LoVo (cell line): ENCODE results near the gene COL11A1.
"Not testable (repeated sequence)": the region's sequence is repeated elsewhere in the genome, so short reads cannot be mapped to it uniquely, and the experiment has no call there.

Experiments used
- DNase-seq: peaks from one replicate; pipeline ENCODE4 v3.0.0-alpha.2; 2016; ENCODE audit warnings: low spot score

The COL11A1 gene

DNA sequence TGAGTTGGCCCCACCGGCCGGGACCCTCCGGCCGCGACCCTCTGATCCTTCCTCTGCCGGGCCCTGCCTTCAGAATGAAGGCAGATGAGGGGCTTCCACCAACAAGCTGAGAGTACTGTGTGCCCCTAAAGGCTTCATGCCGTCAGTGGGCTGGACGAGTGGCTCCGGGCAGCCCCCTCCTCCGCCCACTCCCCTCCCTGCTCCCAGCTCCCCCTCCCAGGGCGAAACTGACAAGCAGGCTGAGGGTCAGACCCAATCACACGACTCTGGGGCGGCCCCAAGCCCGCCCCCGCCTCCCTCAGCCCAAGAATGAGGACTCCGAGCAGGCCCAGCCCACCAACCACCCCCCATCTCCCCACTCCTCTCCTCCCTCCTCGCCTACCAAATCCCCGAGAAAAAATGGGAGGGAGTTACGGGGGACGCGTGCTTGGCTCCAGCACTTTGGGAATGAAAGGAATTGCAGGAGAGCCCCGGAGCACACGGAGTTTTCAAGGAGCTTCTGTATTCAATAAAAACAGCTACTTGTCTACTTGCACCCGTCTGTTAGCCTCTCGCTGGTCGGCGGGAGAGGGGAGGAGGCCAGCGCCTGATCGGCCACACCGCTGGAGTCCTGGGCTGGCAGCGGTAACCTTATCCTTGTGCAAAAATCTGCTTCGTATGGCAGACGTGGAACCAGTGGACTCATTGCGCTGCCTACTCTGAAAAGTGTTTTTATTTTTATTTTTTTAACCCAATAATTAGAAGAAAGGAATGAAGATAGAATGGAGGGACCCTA is at the start of gene COL11A1:
TSS of gene COL11A1 (minus strand) at position 147 of the 775 bp plus-strand sequence. CDS start 344 bp downstream, outside the sequence.
- DNase-seq = no peak

DNA sequence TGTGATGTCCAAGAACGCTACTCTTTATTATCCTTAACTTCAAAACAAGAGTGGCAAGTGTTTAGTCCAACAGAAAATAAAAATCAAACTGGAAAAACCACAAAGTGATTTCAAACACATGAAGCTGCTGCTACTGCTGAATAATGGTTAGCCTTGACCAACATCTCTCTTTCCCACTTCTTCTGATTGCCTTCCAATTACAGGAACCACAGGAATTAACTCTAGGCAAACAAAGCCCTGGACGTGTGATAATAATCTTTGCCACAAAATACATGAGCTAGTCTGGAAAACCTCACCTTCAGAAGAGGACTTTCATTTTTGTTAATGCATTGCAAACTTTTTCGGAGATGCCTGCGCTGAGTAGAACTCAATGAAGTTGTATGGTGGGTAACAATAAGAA is 48.6 kb upstream of the COL11A1 start:
- no peak for DNase-seq

DNA sequence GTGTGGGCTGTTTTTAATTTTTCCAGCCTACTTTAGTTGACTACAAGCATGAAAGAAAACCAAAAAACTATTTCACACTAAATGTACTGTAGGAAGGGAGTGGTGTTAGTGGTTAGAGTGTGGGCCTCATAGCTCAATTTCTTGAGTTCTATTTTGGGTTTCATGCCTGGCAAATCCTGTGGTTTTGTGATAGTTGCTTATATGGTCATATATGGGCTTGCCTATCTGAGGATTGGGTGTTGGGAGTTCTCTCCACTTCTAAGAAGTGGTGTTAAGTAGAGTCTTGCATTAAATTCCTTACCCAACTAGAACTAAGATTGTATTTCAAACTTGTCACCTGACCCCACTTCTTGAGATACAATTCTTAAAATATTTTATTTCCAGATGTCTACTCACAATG is 37.8 kb upstream of the COL11A1 start:
- no peak for DNase-seq

DNA sequence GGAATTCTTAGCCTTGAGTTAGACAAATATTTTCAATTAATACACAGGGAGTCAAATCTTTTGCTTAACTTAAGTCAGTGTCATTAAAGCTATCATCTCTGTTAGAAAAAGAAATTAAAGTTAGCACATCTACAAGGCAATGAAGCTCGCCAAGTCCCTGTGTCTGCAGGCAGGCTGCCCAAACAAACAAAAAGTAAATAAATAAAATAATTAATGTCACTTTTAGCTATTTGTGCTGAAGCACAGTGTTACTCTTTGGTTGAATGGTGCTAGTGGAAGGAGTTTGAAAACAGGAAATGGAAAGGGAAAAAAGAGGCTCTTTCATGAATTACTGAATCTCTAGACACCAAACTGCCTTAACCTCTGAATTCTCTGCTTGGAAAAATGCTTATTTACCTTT is 37.1 kb upstream of the COL11A1 start:
- no peak for DNase-seq

DNA sequence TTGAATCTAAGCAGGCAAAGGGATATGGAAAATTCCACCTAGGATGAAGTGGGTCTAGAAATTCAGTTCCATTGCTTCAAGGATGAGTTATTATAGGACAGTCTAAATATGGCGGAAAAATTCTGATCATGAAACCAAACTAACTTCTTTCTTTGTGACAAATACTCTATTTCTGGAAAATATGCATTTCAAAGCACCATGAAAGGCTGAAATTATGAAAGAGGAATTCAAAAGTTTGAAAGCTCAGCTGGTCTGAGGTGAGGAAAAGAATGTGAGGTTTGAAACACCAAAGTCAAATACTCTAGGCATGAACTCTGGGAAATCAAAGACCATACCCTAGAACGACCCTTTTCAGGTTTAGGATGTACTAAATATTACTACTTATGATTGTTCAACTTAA is 36.4 kb upstream of the COL11A1 start:
- DNase-seq = no peak

DNA sequence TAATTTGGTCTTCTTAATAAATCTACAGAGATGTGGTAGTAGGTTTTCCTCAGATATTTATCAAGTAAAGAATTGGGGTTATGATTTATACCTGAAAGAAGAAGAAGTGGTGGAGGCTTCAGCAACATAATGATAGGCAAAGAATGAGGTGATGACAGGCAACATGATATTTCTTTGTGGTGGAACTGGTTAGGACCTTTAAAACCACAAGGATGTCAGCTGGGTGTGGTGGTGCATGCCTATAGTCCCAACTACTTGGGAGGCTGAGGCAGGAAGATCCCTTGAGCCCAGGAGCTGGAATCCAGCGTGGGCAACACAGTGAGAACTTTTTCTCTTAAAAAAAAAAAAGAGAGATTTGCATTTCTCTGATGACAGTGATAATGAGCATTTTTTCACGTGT is 34.1 kb upstream of the COL11A1 start:
- DNase-seq = no peak

DNA sequence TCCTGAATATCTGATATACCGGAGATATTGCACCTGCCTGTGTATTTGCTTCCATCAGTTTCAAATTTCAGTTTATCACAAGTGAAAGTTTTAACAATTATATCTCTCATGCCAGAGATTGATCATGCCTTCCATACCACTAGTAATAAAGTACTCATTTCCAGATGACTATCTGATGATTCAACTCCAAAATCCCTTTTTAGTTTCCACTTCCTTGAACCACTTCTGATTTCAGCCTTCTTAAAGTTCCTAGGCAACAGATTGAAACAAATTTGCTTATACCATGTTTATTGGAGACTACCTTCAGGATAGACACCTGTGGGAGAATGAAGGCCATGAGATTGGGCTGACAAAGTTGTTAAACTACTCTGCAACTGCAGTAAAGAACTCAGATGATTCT is 21.5 kb upstream of the COL11A1 start:
- no peak for DNase-seq

DNA sequence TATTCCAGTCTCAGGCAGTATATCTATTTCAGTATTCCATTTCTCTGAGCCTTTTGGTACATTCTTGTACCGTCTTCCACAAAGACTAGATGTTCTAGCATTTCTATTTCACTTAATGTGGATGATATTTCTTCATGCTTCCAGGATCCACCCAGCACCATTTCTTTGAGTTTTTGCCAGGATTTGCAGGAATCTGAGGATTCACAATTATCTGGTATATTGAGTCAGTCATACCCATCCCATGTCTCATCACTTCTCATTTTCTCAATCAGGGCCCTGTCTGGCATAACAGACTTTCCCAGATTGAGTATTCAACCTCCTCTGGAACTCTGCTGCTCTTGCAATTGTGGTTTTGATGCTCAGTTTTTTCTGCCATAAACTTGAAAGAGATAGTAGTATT is 20.9 kb upstream of the COL11A1 start:
- DNase-seq = no peak

DNA sequence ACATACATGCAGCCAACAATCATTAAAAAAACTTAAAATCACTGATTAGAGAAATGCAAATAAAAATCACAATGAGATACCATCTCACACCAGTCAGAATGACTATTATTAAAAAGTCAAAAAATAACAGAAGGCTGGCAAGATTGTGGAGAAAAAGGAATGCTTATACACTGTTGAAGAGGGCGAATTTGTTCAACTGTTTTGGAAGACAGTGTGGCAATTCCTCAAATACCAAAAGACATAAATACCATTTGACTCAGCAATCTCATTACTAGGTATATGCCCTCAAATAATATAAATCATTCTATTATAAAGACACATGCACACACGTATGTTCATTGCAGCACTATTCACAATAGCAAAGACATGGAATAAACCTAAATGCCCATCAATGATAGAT is 19.9 kb upstream of the COL11A1 start:
- not testable (repeated sequence) for DNase-seq

DNA sequence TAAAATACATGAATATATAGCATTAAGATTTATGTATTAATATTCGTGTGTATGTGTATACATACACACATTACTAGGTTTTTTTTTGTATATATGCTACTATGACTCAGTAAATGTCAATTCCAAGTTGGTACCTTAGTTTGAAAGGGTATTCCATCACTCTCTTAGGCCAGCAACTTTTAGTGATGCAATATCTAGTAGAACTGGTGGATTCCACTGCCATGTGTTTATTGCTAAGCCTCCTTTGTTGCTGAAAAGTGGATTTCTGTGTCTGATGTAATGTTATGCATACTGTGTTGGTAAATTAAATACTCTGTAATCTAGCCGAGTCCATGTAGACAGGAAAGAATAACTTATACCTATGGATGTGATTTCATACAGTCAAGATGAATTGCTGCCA is 16.9 kb upstream of the COL11A1 start:
- DNase-seq = no peak

DNA sequence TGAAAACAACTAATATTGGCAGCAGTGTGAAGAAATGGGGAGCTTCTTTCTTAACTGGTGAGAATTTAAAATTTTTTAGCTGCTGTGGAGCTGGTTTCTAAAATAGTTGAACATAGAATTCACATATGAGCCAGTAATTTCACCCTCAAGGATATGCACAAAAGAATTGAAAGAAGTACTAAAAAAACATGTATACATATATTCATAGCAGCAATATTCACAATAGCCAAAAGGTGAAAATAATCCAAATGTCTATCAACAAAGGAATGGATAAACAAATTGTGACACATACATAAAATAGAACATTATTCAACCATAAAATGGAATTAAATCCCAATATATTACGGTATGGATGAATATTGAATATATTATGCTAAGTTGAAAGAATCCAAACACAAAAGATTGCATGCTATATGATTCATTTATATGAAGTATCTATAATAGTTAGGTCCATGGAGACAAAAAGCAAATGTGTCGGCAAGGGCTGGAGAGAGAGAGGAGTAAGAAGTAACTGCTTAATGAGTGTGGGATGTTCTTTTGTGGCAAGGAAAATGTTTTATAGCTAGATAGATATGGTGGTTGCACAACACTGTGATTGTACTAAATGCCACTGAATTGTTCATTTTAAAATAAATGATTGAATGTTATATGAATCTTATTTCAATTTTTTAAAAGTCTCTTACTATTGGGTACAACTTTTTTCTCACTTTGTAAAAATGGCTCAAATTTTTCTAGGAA is 14.8 kb upstream of the COL11A1 start:
- DNase-seq = no peak

DNA sequence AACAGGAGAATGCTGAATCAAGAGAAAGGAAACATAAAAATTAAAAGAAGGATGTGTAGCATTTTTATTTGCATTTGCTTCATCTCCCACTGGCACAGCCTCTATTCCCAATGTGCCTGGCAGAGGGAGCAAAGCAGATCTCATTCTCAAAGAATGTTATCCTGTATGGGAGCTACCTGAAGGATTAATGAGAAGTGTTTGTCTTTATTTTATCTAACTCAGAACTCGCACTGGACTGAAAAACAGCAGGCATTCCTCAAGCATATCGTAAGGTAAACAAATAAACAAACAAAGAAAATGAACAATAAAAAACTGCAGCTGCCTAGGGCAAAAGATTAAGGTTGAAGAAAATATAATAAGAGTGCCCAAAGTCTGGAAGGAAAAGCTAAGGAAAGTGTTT is 12.7 kb upstream of the COL11A1 start:
- DNase-seq = no peak

DNA sequence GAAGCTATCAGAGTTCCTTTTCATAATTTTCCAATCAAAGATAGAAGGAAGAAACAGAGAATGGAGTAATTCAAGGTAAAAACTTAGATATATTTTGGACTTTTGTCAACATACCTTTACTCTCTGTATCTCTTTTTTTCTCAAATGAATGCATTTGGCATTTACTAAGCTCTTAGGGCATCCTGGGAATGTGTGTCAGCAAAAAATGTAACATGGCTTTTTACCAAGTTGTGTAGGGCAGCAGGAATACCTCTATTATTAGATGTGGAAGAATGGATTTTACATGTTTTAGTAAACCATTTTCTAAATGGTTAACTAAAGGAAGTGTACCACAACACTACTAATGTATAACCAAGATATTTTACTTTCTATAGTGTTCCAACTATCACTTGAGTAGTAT is 4.2 kb upstream of the COL11A1 start:
- no peak for DNase-seq

DNA sequence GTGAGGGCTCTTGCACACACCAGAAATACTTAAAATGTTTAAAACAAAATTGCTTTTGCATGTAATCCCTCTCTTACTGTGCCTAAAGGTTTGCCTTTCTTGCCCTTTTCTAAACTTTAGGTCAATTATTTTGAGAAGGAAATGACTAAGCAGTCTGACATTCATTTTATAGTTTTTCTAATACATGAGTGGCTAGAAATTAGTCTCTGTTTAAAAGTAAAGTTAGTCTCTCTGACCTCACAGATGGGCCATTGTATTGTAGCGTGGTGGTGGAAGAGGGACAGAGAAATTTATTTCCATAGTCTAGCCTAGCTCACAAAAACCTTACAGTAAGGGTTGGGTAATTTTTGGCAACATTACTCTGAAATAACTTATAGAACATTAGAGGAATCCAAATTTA is 3.6 kb upstream of the COL11A1 start:
- no peak for DNase-seq

DNA sequence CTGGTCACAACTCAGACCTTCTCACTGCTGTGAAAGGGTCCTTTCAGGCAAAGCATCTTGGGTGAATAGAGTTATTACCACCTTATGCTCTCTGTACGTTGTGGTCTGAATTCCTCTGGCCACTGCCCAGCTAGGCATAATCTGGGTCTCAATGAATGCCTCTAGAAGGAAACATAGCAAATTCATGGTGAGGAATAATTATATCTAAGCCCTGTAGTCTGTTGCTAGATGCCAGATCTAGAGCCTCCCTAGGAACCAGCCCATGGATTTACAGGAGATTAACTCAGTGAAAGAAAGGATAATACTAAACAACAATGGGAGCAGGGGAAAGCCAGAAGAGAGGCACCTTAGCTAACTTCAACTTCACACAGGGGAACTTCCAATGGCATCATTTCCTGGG is 2.4 kb upstream of the COL11A1 start:
- no peak for DNase-seq

DNA sequence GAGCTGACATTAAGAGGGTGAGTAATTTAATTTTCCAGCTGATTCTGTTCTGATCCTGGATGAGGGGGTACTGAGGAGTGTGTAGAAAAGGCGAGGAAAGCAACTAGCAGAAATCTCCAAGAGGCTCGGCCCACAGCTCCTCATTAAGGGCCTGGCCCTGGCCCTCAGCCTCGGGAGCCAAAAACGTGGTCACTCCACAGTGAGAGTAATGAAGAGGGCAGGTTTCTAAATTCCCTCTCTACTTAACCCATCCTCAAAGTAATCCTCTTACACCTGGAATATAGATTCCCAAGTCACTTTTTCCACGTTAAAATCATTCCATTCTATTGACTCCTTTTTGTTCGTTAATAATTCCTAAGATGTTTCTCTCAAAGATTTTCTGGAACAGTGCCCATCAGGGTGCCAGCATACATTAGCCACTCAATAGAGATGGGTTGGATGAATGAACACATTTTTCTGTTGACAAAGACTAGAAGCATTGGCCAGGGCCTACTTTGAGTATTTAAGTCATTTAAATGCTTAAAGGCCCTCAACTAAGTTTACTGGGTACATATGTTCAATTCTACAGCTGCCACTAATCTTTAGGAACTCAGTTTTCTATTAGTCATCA is 1.1 kb upstream of the COL11A1 start:
- DNase-seq = no peak

DNA sequence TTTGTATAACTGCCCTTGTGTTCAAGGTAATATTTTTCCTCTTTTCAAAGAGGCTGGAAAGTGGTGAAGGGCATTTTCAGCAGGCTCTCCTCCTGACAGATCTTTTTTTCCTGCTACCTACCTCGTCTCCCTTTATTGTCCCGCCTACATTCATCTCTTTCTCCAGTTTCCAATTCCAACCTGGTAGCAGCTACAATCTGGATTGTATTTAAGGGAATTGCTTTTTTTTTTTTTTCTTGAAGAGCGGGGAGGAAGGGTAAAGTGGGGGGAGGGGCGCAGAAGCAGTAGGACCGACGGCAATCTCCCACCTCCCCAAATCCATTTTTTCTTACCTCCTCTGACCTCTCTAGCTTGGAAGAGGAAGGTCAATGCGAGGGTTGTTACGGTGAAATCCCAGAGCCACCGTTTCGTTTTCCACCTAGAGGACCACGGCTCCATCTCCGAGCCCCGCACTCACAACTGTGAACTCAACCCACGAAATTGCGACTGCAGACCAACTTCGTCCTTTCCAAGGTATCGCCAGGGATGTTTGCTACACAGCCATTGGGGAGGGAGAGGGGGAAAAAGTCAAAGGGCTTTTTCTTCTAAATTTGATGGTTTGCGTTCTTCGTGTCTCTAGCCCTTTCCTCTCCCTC is 464 bp downstream of the COL11A1 start:
- no peak for DNase-seq

DNA sequence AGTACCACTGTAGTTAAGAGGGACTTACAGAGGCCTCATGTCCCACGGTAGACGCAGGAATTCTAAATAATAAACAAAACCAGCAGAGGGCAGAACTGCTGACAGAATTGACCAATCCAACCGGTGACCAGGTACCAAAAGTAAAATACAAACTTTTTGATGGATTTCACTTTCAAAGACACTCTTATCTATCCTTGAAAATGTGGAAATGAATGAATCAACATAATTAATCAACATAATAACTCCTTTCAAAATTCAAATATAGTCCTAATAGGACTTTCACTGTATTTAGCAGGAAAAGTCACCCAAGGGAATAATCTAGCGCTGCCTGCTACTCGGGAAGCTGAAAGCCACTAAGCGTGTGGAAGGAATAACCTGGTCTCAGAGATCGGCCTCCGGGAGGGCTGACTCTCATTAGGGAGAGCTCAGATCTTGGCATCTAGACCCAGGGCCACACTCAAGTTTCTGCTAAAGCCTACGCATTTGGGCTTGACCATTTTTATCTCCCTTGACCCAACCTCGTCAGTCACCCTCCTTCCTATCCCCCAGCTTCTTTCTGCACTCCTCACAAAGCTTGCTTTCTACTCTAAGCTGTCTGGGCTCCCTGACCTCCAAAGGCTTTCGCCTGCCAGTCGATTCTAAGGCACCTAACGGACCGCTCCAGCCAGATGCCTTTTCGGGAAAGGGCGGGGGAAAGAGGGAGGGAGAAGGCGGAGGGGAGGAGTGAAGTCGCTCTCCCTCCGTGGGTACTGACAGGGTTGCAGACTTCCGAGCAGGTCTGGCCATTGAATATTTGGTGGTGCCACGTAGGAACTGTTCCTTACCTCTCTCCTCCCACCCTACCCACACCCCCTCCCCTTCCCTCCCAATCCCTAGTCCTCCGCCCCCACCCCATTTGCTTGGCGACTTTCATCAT is 1.6 kb downstream of the COL11A1 start:
- DNase-seq = peak; percentile 28

DNA sequence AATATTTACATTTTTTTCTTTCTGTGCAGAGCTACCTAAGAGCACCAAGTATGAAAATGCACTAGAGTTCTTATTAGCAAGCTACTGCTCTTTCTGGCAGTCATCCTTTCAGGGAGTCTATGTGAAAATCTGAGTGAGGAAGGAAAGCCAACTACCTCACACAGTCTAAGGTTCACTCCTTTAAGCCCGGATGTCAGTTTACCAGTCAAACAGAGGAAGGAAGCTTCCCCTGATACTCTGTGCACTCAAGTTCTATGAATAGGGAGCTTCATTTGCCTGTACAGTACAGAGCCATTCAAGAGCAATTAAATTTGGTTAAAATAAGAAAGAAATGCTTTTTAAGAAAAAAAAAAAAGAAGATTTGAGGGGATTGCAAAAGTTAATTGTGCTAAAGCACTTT is 6.9 kb downstream of the COL11A1 start:
- no peak for DNase-seq

DNA sequence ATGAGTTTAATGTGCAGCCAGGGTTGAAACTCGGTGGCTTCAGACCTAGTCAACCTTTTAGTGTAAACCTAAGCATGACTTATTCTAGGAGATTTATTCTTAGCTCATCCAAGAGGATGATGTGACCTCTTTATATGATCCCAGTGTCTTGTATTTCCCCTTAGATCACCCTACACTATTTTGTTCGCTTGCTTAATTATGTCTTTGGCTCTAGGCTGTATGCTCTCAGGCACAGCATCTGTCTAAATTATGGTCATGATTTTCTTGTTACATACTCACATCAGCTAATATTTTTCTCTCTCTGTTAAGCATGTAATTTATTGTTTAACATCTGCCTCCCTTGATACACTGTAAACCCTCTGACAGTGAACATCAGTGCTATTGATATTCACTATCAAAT is 19.1 kb downstream of the COL11A1 start:
- DNase-seq = no peak

DNA sequence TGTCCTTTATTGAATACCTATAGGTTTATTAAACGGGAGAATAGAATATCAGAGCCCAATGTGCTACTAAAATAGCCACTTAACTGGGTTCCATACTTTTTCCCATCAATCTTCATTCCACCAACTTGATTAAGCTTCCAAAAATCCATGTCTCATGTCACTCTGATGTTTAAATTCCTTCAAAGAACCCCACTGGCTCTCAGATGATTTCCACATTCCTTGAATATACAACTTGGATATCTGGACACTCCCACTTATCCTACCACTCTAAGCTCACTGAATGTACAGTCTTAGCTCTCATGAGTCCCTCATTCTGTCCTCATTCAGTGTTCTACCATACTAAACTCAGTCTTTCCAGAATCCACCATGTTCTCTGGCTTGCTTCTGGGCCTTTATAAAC is 21.1 kb downstream of the COL11A1 start:
- no peak for DNase-seq

DNA sequence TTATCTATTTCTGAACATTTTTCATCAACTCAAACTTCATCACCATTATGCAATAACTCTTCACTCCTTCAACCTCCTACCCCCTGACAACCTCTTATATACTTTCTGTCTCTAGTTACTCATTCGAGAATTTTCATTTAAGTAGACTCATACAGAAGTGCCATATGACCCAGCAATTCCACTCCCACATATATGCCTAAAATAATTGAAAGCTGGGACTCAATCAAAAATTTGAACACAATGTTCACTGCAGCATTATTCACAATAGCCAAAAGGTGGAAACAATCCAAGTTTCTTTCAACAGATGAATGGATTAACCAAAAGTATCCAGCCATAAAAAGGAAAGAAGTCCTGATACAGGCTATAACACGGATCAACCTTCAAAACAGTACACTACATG is 24.1 kb downstream of the COL11A1 start:
- DNase-seq = no peak
